ENCODE results near the gene NFIC.
"Not testable (repeated sequence)": the region's sequence is repeated elsewhere in the genome, so short reads cannot be mapped to it uniquely, and the experiment has no call there.

NFIC gene

DNA sequence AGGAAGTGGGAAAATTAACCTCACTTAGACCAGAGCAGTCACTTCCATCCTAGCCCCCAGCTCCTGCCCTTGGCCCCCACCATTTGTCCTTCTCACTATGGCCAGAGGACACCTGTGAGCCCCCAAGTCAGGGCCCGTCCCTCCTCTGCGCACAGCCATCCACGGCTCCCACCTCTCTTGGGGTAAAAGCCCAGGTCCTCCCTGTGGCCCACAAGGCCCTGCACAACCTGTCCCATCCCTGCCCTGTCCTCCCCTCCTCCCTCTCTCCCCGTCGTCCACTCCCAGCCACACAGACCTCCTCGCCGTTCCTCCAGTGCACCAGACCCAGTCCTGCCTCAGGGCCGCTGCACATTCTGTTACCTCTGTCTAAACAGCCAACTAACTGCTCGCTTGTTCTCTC is 60.0 kb downstream of the NFIC start:
- DNase-seq = no peak

DNA sequence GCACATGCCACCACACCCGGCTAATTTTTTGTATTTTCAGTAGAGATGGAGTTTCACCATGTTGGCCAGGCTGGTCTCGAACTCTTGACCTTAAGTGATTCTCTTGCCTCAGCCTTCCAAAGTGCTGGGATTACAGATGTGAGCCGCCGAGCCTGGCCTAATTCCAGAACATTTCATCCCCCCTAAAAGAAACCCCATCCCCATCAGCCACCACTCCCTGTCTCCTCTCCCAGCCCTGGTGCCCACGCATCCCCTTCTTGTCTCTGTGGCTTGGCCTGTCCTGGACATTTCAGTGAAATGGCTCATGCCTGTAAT is 63.9 kb downstream of the NFIC start:
- not testable (repeated sequence) for DNase-seq

DNA sequence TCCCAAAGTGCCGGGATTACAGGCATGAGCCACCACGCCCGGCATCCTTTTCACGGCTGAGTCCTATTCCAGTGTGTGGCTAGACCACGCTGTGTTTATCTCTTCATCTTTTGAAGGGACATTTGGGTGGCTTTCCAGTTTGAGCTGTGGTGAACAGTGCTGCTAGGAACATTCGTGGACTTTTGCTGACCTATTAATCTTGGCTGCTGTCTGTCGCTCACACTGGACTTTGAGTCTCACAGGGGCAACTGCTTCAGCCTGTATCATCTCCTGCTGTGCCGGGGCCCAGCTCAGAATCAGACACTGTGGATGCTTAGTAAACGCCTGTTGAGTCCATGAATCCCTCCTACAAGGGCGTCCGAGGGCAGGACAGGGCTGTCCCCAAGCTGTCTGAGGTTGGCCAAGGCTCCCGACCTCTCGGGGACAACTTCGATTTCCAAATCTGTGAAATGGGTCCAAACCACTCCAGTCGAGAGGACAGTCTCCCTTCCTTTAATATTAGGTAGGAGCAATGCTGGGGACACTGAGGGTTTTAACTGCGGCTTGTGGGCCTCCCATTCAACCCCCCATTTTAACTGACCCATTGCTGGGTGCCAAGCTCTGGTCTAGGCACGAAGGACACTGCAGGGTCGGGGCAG is 65.5 kb downstream of the NFIC start:
- no peak for DNase-seq

DNA sequence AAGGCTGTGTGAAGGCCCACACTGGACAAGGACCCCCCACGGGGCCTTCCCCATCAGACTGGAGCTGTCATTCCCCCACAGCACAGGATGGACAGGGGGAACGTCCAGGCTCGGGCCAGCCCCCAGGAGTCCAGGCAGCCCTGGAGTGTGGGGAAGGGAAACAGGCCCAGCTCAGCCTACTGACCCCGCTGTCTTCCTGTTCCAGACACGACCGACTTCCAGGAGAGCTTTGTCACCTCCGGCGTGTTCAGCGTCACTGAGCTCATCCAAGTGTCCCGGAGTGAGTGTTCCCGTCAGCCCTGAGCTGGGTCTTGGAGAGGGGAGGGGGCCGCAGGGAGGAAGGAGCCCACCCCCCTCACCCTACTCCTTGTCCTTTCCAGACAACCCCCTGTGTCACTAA is 66.9 kb downstream of the NFIC start:
- no peak for DNase-seq

DNA sequence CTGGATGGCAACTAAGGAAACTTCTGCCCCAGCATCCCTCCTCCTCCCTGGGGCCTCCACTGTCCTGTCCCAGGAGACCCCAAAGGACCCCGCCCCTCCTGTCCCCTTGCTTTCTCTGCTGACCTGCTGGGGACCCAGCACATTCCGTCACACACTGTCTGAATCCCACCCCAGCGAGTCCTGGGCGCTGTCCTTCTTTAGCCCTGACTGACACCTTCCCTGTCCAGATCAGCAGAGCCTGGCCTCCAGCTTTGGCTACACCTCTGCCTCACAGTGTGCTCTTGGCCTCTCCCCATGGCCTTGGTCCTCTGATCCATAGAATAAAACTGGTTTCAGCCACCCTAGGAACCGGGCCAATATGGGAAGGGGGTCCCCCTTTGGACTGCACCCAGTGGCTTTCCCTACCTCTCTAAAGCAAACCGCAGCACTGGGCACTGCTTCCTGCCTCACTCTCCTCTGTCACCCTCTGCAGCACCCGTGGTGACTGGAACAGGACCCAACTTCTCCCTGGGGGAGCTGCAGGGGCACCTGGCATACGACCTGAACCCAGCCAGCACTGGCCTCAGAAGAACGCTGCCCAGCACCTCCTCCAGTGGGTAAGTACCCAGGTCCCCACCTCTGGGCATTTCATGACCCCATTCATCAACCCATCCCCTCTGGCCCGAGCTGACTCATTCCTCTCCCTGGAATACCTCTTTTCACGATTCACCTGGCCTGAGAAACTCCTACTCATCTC is 67.6 kb downstream of the NFIC start:
- DNase-seq = no peak

DNA sequence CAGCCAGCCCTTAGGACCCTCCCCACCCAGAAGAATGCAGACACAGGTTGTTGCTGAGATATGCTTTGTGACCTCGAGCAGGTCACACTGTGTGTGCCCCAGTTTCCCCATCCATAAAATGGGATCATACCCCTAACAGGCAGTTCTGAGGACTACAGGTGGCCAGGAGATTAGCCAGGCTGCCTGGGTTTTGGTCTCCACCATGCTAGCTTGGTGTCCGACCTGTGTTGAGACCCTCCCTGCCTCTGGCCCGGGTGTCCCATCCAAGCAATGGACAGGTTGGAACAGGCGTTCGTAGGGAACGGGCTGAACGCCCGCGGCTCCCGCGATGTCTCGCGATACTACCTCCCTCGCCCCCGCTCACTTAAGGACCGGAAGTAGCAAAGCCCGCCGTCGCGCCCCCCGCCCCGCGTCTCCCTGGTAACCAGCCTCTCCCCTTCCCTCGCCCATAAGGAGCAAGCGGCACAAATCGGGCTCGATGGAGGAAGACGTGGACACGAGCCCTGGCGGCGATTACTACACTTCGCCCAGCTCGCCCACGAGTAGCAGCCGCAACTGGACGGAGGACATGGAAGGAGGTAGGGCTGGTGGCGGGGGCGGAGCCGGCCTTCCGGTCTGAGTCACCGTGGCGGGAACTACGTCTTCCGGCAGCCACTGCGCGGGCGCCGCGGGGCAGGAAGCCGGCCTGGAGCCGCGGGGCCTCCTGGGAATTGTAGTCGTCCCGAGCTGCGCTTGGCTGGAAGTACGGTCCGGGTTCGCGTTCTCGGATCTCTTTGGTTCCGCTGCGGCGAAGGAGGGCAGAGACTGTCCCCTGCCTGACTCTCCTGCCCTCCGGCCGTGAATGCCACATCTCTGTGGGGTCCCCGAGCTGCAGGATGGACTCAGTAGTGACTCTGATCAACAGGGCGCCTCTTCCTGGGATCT is 68.5 kb downstream of the NFIC start:
- DNase-seq = peak; percentile 97

DNA sequence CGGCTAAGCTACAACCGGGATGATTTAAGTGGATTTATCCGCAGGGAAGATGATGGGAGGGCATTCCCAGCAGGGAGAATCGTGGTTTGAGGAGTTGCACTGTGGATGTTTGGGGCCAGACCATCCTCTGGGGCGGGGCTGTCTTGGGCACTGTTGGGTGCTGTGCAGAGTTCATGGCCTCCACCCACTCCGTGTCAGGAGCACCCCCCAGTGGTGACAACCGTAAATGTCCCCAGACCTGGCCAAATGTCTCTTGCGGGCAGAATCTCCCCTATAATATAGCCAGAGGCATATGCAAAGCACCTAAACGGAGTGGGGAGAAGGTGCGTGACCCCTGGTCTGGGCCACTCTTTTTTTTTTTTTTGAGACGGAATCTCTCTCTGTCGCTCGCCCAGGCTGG is 73.7 kb downstream of the NFIC start:
- peak; percentile 67 to 70 for DNase-seq

DNA sequence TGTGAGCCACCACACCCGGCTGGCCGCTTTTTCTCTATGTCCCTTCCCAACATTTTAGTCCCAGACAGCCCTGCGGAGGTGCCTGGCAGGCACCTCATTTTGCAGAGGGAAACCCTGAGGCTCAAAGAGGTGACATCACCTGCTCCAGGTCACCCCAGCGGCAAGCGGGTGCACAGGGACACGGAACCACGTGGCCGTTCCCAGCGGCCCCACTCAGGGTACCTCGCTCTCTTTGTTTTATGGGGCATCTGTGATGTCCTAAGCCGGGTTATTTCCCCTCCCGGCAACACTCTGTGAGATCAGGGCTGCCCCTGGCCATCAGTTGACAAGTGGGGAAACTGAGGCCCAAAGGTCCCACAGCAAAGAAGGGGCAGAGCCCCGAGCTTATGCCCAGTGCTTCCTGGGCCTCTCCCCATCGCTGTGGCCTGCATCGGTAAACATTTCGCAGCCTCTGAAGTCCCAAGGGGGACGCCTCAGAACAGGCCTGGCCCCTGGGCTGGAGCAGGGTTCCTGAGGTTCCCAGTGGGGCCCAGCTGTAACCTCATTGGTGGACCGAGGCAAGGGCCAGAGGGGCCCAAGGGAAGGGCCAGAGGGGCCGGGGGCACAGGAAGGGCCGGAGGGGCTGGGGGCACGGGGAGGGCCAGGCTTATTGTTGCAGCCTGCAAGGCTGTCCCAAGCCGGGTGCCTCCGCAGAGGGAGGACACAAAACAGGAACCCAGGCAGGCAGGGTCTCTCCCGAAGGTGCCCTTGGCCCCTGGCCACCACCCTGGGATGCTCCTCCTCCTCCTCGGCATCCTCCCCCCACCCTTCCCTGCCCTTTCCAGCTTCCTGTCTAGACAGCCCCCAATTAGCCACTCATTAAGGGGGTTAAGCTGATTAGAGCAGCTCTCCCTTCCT is 75.0 kb downstream of the NFIC start:
- DNase-seq = no peak

DNA sequence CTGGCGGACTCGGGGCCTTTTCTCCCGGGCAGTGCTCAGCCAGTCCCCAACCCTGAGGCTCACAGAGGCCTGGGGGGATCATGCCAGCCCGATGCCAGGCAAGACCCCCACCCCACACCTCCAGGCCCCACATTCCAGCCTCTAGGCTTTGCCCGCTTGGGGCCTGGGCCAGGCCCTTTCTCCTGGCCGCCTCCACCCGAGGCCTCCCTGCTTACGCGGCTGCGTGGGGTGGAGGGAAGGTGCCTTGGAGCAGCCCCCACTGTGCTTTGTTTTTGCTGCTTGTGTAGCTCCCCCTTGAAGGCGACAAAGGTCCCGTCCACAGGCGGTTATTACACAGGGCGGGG is 75.6 kb downstream of the NFIC start:
- DNase-seq = no peak

DNA sequence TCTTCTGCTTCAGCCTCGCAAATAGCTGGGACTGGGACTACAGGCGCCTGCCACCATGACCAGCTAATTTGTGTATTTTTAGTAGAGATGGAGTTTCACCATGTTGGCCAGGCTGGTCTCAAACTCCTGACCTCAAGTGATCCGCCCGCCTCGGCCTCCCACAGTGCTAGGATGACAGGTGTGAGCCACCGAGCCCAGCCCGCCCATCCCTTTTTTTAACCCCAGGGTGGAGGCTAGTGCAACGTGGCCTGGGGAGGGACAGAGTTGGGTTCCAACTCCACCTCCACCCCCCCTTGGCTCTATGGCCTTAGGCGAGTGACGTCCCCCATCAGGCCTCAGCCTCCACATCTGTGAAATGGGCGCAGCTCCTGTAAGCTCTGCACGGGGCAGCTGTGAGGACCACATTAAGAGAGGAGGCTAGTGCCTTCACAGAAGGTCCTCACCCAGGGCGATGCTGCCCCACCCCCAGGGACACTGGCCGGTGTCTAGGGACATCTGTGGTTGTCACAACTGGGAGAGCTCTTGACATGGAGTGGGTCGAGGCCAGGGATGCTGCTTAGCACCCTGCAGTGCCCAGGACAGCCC is 76.2 kb downstream of the NFIC start:
- no peak for DNase-seq

DNA sequence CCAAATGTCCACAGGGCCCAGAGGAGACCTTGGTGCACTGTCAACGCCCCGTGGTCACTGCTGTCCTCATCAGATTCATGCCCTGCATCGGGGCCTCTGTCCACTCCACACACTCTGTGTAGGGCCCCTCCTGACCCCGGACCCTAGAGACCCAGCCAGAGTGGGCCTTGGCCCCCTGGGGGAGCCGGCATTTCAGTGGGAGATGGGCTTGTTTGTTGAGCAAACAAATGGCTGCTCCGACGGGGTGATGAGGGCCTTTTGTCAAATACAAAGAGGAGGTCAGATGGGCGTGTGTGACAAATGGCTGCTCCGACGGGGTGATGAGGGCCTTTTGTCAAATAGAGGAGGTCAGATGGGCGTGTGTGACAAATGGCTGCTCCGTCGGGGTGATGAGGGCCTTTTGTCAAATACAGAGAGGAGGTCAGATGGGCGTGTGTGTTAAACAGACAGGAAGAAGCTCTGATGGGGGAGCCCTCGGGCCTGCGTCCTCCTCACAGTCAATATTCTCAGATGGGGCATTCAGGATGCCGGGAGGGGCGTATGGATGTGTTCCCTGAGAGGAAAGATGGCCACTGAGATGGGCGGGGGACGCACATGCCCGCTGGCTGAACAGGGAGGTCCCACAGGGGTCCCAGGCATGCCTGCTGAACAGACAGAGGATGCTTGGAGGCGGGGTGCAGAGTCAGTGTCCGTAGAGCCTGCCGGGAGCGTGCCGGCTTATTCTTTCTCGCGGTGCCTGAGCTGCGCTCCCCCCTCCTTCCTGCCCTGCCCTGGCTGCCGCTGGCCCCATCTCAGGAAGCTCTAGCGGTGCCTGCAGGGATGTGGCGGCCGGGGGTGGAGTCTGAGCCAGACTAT is 77.7 kb downstream of the NFIC start:
- DNase-seq = no peak

DNA sequence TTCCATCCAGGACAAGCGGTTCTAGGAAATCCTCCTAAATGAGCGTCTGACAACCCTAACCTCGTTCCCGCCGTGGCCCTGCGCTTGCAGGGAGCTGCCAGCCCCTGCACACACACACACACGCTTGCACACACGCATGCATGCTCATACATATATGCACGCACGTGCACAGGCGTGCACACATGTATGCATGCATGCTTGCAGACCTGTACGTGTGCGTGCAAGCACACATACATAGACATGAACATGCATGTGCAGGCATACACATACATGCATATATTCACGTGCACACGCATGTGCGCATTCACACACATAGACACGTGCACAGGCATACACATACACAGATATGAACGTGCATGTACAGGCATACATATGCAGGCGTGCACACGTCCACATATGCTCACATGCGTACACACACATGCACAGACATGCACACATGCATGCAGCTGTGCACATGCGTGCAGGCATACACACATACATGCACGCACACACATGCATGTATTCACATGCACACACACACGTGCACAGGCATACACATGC is 78.4 kb downstream of the NFIC start:
- no peak for DNase-seq

DNA sequence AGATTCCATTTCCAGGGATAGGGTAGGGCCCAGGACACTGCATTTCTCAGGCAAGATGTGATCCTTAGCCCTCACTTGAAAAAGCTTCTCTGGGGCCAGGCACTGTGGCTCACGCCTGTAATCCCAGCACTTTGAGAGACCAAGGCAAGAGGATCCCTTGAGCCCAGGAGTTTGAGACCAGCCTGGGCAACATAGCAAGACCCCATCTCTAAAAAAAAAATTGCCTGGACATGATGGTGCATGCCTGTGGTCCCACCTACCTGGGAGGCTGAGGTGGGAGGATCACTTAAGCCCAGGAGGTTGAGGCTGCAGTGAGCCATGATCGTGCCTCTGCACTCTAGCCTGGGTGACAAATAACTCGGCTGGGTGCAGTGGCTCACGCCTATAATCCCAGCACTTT is 80.3 kb downstream of the NFIC start:
- DNase-seq = not testable (repeated sequence)

DNA sequence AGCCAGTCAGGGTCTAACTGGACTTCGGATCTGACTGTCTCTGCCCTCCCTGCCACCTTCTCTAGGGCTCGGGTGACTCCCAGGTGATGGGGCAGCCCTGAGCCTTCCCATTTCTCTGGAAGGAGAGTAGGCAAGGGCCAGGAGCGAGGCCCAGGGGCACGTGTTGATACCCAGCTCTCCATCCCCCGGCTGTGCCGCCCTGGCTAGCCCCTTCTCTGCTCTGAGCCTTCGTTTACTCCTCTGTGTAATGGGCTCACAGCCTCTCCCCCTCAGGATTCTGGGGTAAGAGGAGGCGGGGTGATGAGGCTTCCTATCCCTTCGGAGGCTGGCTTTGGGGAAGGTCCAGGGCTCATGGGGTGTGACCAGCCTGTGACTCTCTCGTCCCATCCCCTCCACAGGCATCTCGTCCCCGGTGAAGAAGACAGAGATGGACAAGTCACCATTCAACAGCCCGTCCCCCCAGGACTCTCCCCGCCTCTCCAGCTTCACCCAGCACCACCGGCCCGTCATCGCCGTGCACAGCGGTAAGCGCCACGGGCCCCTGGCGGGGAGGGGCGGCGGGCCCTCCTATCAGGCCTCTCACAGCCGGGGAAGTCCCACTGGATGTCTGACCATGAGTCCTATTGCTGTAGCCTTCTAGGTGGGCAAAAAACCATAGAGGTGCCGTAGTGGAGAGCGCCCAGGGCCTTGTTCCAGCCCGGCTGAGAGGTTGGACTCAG is 82.4 kb downstream of the NFIC start:
- DNase-seq = no peak

DNA sequence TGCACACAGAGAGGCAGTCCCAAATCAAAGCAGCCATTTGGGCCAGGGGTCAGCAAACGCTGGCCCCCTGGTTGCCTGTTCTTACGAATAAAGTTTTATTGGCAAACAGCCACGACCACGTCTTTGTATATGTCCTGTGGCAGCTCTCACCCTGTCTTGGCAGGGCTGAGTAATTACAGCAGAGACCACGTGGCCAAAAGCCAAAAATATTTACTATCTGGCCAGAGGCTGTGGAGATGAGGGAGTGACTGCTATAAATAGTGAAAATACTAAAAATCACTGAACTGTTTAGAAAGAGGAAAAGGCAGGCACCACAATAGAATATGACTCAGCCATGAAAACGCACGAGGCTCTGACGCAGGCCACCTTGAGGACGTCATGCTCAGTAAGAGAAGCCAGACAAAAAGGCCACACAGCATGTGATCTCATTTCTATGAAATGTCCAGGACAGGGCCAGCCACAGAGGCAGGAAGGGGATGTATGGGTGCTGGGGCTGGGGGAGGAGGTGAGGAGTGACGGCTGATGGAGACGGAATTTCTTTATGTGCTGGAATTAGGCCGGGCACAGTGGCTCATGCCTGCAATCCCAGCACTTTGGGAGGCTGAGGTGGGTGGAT is 84.5 kb downstream of the NFIC start:
- no peak for DNase-seq

DNA sequence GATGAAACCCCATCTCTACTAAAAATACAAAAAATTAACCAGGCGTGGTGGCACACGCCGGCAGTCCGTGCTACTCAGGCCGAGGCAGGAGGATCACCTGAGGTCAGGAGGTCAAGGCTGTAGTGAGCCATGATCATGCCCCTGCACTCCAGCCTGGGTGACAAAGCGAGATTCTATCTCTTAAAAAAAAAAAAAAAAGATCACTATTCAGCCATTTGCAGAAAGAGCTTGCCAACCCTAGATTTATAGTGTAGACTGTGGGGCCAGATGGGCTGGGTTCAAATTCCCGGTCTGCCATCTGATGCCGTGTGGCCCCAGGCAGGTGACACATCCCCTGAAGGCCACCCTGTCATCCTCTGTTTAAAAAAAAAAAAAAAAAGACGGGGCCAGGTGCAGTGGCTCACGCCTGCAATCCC is 85.1 kb downstream of the NFIC start:
- DNase-seq = no peak

DNA sequence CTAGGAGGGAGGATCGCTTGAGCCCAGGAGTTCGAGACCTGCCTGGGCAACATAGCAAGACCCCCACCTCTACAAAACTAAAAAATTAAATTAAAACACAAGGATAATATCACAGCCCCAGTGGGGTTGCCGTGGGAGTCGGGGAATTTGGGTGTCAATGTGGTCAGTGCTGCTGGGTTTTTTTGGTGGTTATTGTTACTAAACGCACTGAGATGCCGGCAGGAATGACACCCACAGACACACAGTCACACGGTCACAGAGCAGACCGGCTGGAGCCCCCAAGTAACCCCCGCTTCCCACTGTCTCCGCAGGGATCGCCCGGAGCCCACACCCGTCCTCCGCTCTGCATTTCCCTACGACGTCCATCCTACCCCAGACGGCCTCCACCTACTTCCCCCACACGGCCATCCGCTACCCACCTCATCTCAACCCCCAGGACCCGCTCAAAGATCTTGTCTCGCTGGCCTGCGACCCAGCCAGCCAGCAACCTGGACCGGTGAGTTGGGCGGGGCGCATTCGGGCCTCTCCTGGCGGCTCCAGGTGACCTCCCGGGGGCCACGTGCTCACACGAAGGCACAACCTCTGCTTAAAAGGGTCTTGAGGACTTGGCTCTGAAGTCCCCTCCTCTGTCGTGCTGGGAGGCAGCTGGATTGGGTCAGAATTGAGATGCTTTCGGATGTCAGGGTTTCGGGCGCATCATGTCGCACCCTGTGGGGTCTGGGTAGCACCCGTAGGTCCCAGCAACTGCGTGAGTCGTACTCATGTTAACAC is 86.0 kb downstream of the NFIC start:
- DNase-seq = no peak

DNA sequence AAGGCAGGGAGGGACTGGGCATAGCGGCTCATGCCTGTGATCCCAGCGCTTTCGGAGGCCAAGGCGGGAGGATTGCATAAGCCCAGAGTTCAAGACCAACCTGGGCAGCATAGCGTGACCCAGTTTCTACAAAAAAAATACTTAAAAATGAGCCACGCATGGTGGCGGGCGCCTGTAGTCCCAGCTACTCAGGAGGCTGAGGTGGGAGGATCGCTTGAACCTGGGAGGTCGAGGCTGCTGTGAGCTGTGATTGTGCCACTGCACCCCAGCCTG is 86.5 kb downstream of the NFIC start:
- not testable (repeated sequence) for DNase-seq

DNA sequence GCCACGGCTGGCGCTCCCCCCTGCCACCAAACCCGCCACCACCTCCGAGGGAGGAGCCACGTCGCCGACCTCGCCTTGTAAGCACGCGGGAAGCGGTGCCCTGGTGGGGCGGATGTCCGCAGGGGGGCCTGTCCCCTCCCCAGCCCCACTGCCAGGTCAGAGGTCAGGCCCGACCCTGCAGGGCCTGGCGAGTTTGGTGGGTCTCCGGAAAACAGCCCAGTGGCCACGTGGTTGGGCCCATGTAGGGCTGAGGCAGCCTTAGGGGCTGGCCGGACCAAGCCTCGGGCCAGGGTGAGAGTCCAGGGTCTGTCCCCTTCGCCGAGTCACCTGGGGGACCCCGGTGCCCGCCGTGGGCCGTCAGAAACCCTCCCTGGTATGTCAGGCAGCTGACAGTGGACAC is 87.5 kb downstream of the NFIC start:
- DNase-seq = no peak
